ENCODE measurements around the gene NDUFA13.

NDUFA13 gene

GRCh38 chr19:19489804-19490204 is 26.2 kb upstream of the NDUFA13 start:
- ChIA-PET CTCF (interaction anchor here (0.6 to 8.5 kb wide), 40 partner anchors 9 to 346 kb away, joined by 3 to 220 read pairs (median 8); partner anchors contain the start of genes GATAD2A, GMIP, NDUFA13 and TSSK6), POLR2A (no interaction called here)
- no peak for TF ChIP-seq CTCF (IDR thresholded peaks at IDR 0.05; ENCODE audit: control extremely low read depth, extremely low read depth, low read depth, missing control alignments)
- DNase-seq (ENCODE audit: extremely low spot score) = no peak

- peak; percentile 83 for TF ChIP-seq CTCF (IDR thresholded peaks at IDR 0.05; ENCODE audit: control extremely low read depth, extremely low read depth, low read depth, missing control alignments)
- CTCF ChIA-PET = interaction anchor here (0.6 to 8.5 kb wide), 56 partner anchors 9 to 347 kb away, joined by 3 to 220 read pairs (median 6); partner anchors contain the start of genes GATAD2A, GMIP, NDUFA13 and TSSK6
- DNase-seq (ENCODE audit: extremely low spot score) = peak; percentile 87
- POLR2A ChIA-PET = interaction anchor here (1.3 kb wide), 1 partner anchor 85 kb away, joined by 3 read pairs; the partner anchor contains the start of gene GATAD2A
Observed at GRCh38 chr19:19490214-19490968, 25.6 kb upstream of the NDUFA13 start.

- POLR2A ChIA-PET = interaction anchor here (1.3 kb wide), 1 partner anchor 86 kb away, joined by 3 read pairs; the partner anchor contains the start of gene GATAD2A
Observed at GRCh38 chr19:19491321-19492025, 24.6 kb upstream of the NDUFA13 start.

GRCh38 chr19:19492026-19492610 is 23.9 kb upstream of the NDUFA13 start:
- no peak for DNase-seq (ENCODE audit: extremely low spot score)
- ChIA-PET CTCF (interaction anchor here (0.8 to 8.5 kb wide), 12 partner anchors 13 to 126 kb away, joined by 3 to 220 read pairs (median 10); partner anchors contain the start of gene GATAD2A), POLR2A (no interaction called here)
- TF ChIP-seq CTCF (IDR thresholded peaks at IDR 0.05; ENCODE audit: control extremely low read depth, extremely low read depth, low read depth, missing control alignments) = no peak

More at GRCh38 chr19:19491321-19492025, 24.6 kb upstream of the NDUFA13 start:
- no peak for TF ChIP-seq CTCF (IDR thresholded peaks at IDR 0.05; ENCODE audit: control extremely low read depth, extremely low read depth, low read depth, missing control alignments)
- no peak for DNase-seq (ENCODE audit: extremely low spot score)
- CTCF ChIA-PET = interaction anchor here (0.7 to 8.5 kb wide), 39 partner anchors 8 to 184 kb away, joined by 3 to 220 read pairs (median 7); partner anchors contain the start of genes GATAD2A, GMIP, NDUFA13 and TSSK6

- no peak for DNase-seq (ENCODE audit: extremely low spot score)
- TF ChIP-seq CTCF (IDR thresholded peaks at IDR 0.05; ENCODE audit: control extremely low read depth, extremely low read depth, low read depth, missing control alignments) = no peak
- CTCF ChIA-PET = interaction anchor here (1.3 to 8.5 kb wide), 3 partner anchors 76 to 136 kb away, joined by 3 to 220 read pairs (median 4); no protein-coding TSS in a partner anchor
- POLR2A ChIA-PET = no interaction called here
Observed at GRCh38 chr19:19493841-19494546, 22.0 kb upstream of the NDUFA13 start.
